ENCODE measurements around the gene DCUN1D1. TPM values are rescaled to one million over a fixed set of nuclear protein-coding genes. Genes with fewer than 3 reads are reported as not detected.
A peak's percentile ranks its signal among the peaks of the same experiment; 100 is the strongest.

The DCUN1D1 gene
- total RNA-seq, 1 experiment from 2014 or later, result 71.7 TPM

GRCh38 chr3:182925330-182925943 is 54.9 kb downstream of the DCUN1D1 start:
- H3T11ph ChIP-seq (ENCODE audit: low read length), result no peak overlapping the region
- no peak overlapping the region for H2BK5ac ChIP-seq (ENCODE audit: insufficient read length, low read length)
- no peak overlapping the region for H3K9ac ChIP-seq (ENCODE audit: extremely low read depth, insufficient read length, low read length)
- no peak overlapping the region; a peak in 1 of 7 replicates for H3K27ac Mint-ChIP-seq
- H3K27ac ChIP-seq (ENCODE audit: insufficient read length, low read depth, low read length), result no peak overlapping the region
- TF ChIP-seq CTCF (conservative IDR thresholded peaks at IDR 0.05), result no peak
- no peak overlapping the region for H2BK120ac ChIP-seq (ENCODE audit: low read depth, low read length, poor library complexity, severe bottlenecking)
- H2AFZ ChIP-seq (ENCODE audit: low read length), result no peak overlapping the region
- H3K79me2 ChIP-seq (ENCODE audit: insufficient read depth, low read length), result no peaks in the 10 kb centered on the region
- no peak for DNase-seq
- no peak overlapping the region for H3K14ac ChIP-seq (ENCODE audit: insufficient read depth, low read length)
- no peaks in the 10 kb centered on the region for H3K23me2 ChIP-seq (ENCODE audit: insufficient read length, low read depth, low read length, poor library complexity, severe bottlenecking)
- no peaks in the 10 kb centered on the region for H3K27me3 Mint-ChIP-seq (ENCODE audit: low read depth)
- no peaks in the 10 kb centered on the region for H3K9me3 ChIP-seq (ENCODE audit: control insufficient read depth, low read depth, low read length)
- H3K9me3 Mint-ChIP-seq, result no peaks in the 10 kb centered on the region
- no peak overlapping the region for H2BK20ac ChIP-seq (ENCODE audit: low read depth, low read length, poor library complexity, severe bottlenecking)
- no peak overlapping the region for H3K4ac ChIP-seq (ENCODE audit: low read depth, low read length)
- H3K4me1 ChIP-seq (ENCODE audit: insufficient read depth, low read length), result peaks cover 2% of the 10 kb centered on the region; the same call in 1 of the 2 replicates
- no peaks in the 10 kb centered on the region for H4K20me1 ChIP-seq (ENCODE audit: control insufficient read depth, insufficient read depth, insufficient read length)
- no peak overlapping the region for H3K23ac ChIP-seq (ENCODE audit: insufficient read length, low read depth, low read length)
- no peaks in the 10 kb centered on the region for H3K27me3 ChIP-seq (ENCODE audit: insufficient read depth, low read length)
- peaks cover 0 to 4% (median 0%) of the 10 kb centered on the region in 3 experiments; a peak in 3 of 7 replicates for H3K36me3 Mint-ChIP-seq (ENCODE audit: insufficient read depth in 1 of 3, low read depth in 3 of 3)
- no peak overlapping the region for H2BK12ac ChIP-seq (ENCODE audit: insufficient read length, low read depth, low read length)
- H4K91ac ChIP-seq (ENCODE audit: insufficient read length, low read depth, low read length), result no peak overlapping the region
- H4K8ac ChIP-seq (replicated peaks; ENCODE audit: insufficient read length, low read depth, low read length), result no peak overlapping the region
- no peak overlapping the region for H3K4me3 Mint-ChIP-seq
- H2BK15ac ChIP-seq (ENCODE audit: low read depth, low read length), result no peak overlapping the region
- H2AK5ac ChIP-seq (ENCODE audit: insufficient read length, low read length), result no peak overlapping the region
- H3K56ac ChIP-seq (ENCODE audit: insufficient read length, low read depth, low read length), result no peak overlapping the region
- H4K5ac ChIP-seq (ENCODE audit: insufficient read length, low read depth, low read length), result no peak overlapping the region
- no peaks in the 10 kb centered on the region for H3K79me1 ChIP-seq (ENCODE audit: insufficient read depth, low read depth, low read length, poor library complexity, severe bottlenecking)
- WGBS (ENCODE audit: extremely low coverage, insufficient read length, low lambda C conversion rate), result 100% methylated on average over 1 of the region's 4 CpGs
- H3K4me2 ChIP-seq (ENCODE audit: insufficient read depth, insufficient read length, low read length), result no peak overlapping the region
- H3K18ac ChIP-seq (ENCODE audit: insufficient read length, low read depth, low read length), result peak overlapping the region; percentile 34
- peaks cover 15 to 19% of the 10 kb centered on the region in 2 experiments for H3K4me1 Mint-ChIP-seq
